Spleen (tissue), 11 donors: ENCODE measurements around the gene SCIN. TPM values are rescaled to one million over a fixed set of nuclear protein-coding genes. Genes with fewer than 3 reads are reported as not detected.
A peak's percentile ranks its signal among the peaks of the same experiment; 100 is the strongest.

Experiments used
- DNase-seq: peaks from one replicate; pipeline ENCODE4 v3.0.0-alpha.2; 2020
- H3K27ac ChIP-seq, 8 donors: fragments of 200-600 bp; sonication (generic) in 7 of 8; 1 replicate in 4 of 8; 2 replicates in 4 of 8; pipeline versions ENCODE4 v1.5.0 to v1.8.0; 2016 to 2021; ENCODE audit warnings: inconsistent platforms in 4 of 8, mild to moderate bottlenecking in 4 of 8, moderate library complexity in 1 of 8
- H3K27me3 ChIP-seq, 7 donors: fragments of 200-600 bp; sonication (generic) in 6 of 7; replicated peaks in 1 of 7; 1 replicate in 4 of 7; 2 replicates in 3 of 7; pipeline versions ENCODE4 v1.5.0 to v1.8.0; 2016 to 2021; ENCODE audit warnings: inconsistent platforms in 3 of 7, mild to moderate bottlenecking in 1 of 7
- H3K36me3 ChIP-seq, 6 donors: fragments of 200-600 bp; sonication (generic) in 5 of 6; 1 replicate in 4 of 6; 2 replicates in 2 of 6; pipeline versions ENCODE4 v1.5.0 to v1.8.0; 2016 to 2021; ENCODE audit warnings: inconsistent platforms in 2 of 6
- H3K4me1 ChIP-seq, 6 donors: fragments of 200-600 bp; sonication (generic) in 5 of 6; 1 replicate in 3 of 6; 2 replicates in 3 of 6; pipeline versions ENCODE4 v1.5.0 to v1.8.0; 2016 to 2021; ENCODE audit warnings: inconsistent platforms in 3 of 6
- H3K4me3 ChIP-seq, 8 donors: fragments of 200-600 bp; sonication (generic) in 7 of 8; 1 replicate in 4 of 8; 2 replicates in 4 of 8; pipeline versions ENCODE4 v1.5.0 to v1.8.0; 2016 to 2021; ENCODE audit warnings: inconsistent platforms in 4 of 8, mild to moderate bottlenecking in 4 of 8, moderate library complexity in 2 of 8
- H3K9me3 ChIP-seq, 8 donors: fragments of 200-600 bp; sonication (generic) in 7 of 8; 1 replicate in 4 of 8; 2 replicates in 4 of 8; pipeline versions ENCODE4 v1.5.0 to v1.8.0; 2016 to 2021; ENCODE audit warnings: inconsistent platforms in 4 of 8
- CTCF ChIP-seq, 11 experiments: fragments of 200-600 bp in 7 of 11; fragments of 450-650 bp in 4 of 11; sonication (generic) in 4 of 11; IDR thresholded peaks in 8 of 11; conservative IDR thresholded peaks in 3 of 11; 1 replicate in 7 of 11; 2 replicates in 4 of 11; pipeline versions ENCODE4 v1.4.0 to v1.8.0; 2016 to 2021; ENCODE audit warnings: antibody characterized with exemption in 11 of 11, inconsistent platforms in 4 of 11, mild to moderate bottlenecking in 1 of 11
- POLR2A ChIP-seq, 3 donors: fragments of 450-650 bp; IDR thresholded peaks; one replicate each; pipeline ENCODE4 v1.5.1; 2017; ENCODE audit warnings: antibody characterized with exemption in 3 of 3, mild to moderate bottlenecking in 1 of 3
- POLR2AphosphoS5 ChIP-seq, 3 donors: sonication (generic); formaldehyde crosslinking; IDR thresholded peaks; one replicate each; pipeline ENCODE4 v1.5.1; 2017; ENCODE audit warnings: antibody characterized with exemption in 3 of 3
- WGBS, 5 donors: extraction: QIAGEN DNeasy Blood & Tissue Kit in 3 of 5; methylation state at CpG; one replicate each; pipeline versions ENCODE4 v1.1.5 to v1.1.7; 2013 to 2018; 5-methylcytosine and 5-hydroxymethylcytosine counted together
- intact Hi-C: fragments of 100-400 bp; cut with DNase I; formaldehyde crosslinking; loops from one replicate; pipeline ENCODE4 v1.15.0; 2023; ENCODE audit warnings: low total_unique reads
- polyA plus RNA-seq, 3 donors: library from polyadenylated mRNA; stranded (reverse); fragments of 200-250 nt; gene quantifications; one replicate each; pipeline ENCODE4 v1.2.1, GENCODE V29; 2013
- total RNA-seq, 7 donors: library from RNA; depleted of rRNA in 3 of 7; stranded (reverse); fragments of >200 nt in 3 of 7; fragmentation: NEBNext Ultra II Directional in 4 of 7; extraction: Animal tissue kit (Norgen Biotek cat#: 25700) in 4 of 7; gene quantifications; one replicate each; pipeline versions ENCODE4 v1.1.0 to v1.2.1, GENCODE V29; 2016 to 2021
- donor health status: healthy with polysubstance abuse.
- donor health status: DM: no; HTN: no; CAD: no; lungs with moderate emphysema.
- donor health status: DM: no; HTN: no; CAD: no.
- donor health status: Bipolar disorder and iron deficiency.
- donor health status: healthy.
- donor health status: DM: no; HTN: no; CAD: no.
- donor health status: DM: yes; HTN: yes; CAD: no.

Gene SCIN
- total and polyA plus RNA-seq, 10 donors = 0.07 to 1.4 (median 0.27) TPM; not detected in 1

GRCh38 chr7:12569673-12570072 is 847 bp upstream of the SCIN start:
- intact Hi-C loops = no loop called here
- TF ChIP-seq POLR2A (IDR thresholded peaks at IDR 0.05) (no peak), CTCF (IDR thresholded peaks at IDR 0.05 in 8 of 11, conservative IDR thresholded peaks at IDR 0.05 in 3 of 11) (no peak), POLR2AphosphoS5 (IDR thresholded peaks at IDR 0.05) (no peak)
- Histone ChIP-seq H3K4me3 (peak overlapping the region in 1 of 8 donors; percentile 67), H3K27ac (no peak overlapping the region), H3K27me3 (peaks cover 0 to 42% (median 24%) of the 10 kb centered on the region in 7 donors), H3K4me1 (peaks cover 10 to 20% (median 17%) of the 10 kb centered on the region in 6 donors), H3K9me3 (no peaks in the 10 kb centered on the region), H3K36me3 (no peaks in the 10 kb centered on the region)
- DNase-seq = no peak
- WGBS, 5 donors = 16 to 27% (median 20%) methylated on average over 5 of the region's 5 CpGs

- DNase-seq = no peak
- peaks cover 10 to 20% (median 17%) of the 10 kb centered on the region in 6 donors for H3K4me1 ChIP-seq
- no peaks in the 10 kb centered on the region for H3K36me3 ChIP-seq
- H3K27me3 ChIP-seq = peaks cover 0 to 42% (median 24%) of the 10 kb centered on the region in 7 donors
- H3K27ac ChIP-seq = no peak overlapping the region
- TF ChIP-seq POLR2AphosphoS5 (IDR thresholded peaks at IDR 0.05) (no peak), POLR2A (IDR thresholded peaks at IDR 0.05) (no peak), CTCF (IDR thresholded peaks at IDR 0.05 in 8 of 11, conservative IDR thresholded peaks at IDR 0.05 in 3 of 11) (no peak)
- peak overlapping the region in 7 of 8 donors; percentile 14 to 67 (median 32) for H3K4me3 ChIP-seq
- 3 to 9% (median 7%) methylated on average over 10 of the region's 10 CpGs for WGBS, 5 donors
- no peaks in the 10 kb centered on the region for H3K9me3 ChIP-seq
- intact Hi-C loops = no loop called here
Measured at GRCh38 chr7:12570168-12570533, 369 bp upstream of the SCIN start.

GRCh38 chr7:12571691-12572090 is 1.2 kb downstream of the SCIN start:
- no peaks in the 10 kb centered on the region for H3K36me3 ChIP-seq
- DNase-seq = no peak
- WGBS, 5 donors = 84 to 88% (median 88%) methylated on average over 5 of the region's 5 CpGs
- H3K9me3 ChIP-seq = no peaks in the 10 kb centered on the region
- no peak overlapping the region for H3K4me3 ChIP-seq
- H3K27ac ChIP-seq = no peak overlapping the region
- H3K27me3 ChIP-seq = peaks cover 0 to 42% (median 24%) of the 10 kb centered on the region in 7 donors
- peaks cover 10 to 20% (median 17%) of the 10 kb centered on the region in 6 donors for H3K4me1 ChIP-seq
- intact Hi-C loops = no loop called here
- no peak for TF ChIP-seq POLR2A (IDR thresholded peaks at IDR 0.05)
- TF ChIP-seq CTCF (IDR thresholded peaks at IDR 0.05 in 8 of 11, conservative IDR thresholded peaks at IDR 0.05 in 3 of 11) = no peak
- TF ChIP-seq POLR2AphosphoS5 (IDR thresholded peaks at IDR 0.05) = no peak

GRCh38 chr7:12572941-12573575 is 2.5 kb downstream of the SCIN start:
- 28 to 57% (median 44%) methylated on average over 2 of the region's 2 CpGs for WGBS, 5 donors

More at GRCh38 chr7:12572941-12573575, 2.5 kb downstream of the SCIN start:
- no peak overlapping the region for H3K4me3 ChIP-seq
- H3K27ac ChIP-seq = no peak overlapping the region
- no peak for DNase-seq
- H3K36me3 ChIP-seq = no peaks in the 10 kb centered on the region
- no peaks in the 10 kb centered on the region for H3K9me3 ChIP-seq
- no peak for TF ChIP-seq POLR2A (IDR thresholded peaks at IDR 0.05)
- no peak for TF ChIP-seq CTCF (IDR thresholded peaks at IDR 0.05 in 8 of 11, conservative IDR thresholded peaks at IDR 0.05 in 3 of 11)
- no peak for TF ChIP-seq POLR2AphosphoS5 (IDR thresholded peaks at IDR 0.05)
- H3K27me3 ChIP-seq = peaks cover 0 to 41% (median 24%) of the 10 kb centered on the region in 7 donors
- peaks cover 10 to 20% (median 17%) of the 10 kb centered on the region in 6 donors for H3K4me1 ChIP-seq
- intact Hi-C loops = no loop called here
